Kidney tubule cell (primary cell): ENCODE data around the gene CFAP97D2.
"Not testable (repeated sequence)": the region's sequence is repeated elsewhere in the genome, so short reads cannot be mapped to it uniquely, and the experiment has no call there.

Source experiments
- DNase-seq: peaks from one replicate; pipeline ENCODE4 v3.0.0-alpha.2; 2018; ENCODE audit warnings: low spot score

The CFAP97D2 gene

DNA sequence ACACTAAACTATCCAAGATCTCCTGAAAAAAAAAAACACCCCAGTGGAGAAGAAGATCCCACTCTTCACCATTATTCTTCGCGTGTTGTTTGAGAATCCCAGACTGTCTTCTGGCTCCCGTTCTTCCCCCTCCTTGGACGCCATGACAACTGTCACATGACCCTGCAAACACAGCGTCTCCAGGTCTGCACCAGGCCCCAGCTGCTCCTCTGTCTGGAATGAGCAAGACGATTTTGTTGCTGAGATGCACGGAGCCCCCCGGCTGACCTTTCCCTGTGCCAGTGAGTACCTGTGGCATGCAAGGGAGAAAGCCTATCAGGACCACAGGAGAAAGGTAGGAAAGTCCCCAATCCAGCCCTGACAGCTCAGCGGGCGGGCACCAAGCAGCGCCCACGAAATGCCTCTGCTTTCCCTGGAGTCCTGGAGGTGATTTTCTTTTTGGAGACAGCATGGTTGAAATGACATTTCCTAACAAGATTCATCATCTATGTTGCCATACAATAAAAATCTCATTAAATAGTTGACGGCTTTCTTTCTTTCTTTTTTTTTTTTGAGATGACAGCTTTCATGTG, at the start of gene CFAP97D2:
TSS of gene CFAP97D2 (plus strand) at position 171 of the 572 bp plus-strand sequence. CDS start at position 245, 74 bp downstream.
- no peak for DNase-seq

DNA sequence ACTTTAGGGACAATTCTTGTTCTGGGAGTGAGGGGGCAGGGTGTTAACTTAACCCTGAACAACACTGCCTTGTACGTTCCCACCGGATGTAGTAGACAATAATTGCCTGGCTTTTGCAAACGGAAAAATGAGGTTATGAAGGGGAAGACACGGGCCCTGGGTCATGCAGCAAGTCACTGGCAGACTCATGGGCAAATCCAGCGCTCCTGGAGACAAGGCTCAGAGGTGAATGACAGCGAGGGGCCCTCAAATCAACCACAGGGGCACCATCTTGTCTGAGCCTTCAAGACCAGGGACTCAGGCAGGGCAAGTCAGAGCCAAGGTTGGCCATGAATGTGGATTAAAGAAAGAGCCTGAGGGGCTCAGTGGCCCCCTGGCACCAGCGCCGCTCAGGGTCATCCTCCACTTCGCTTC, 49.4 kb upstream of the CFAP97D2 start:
- peak; percentile 48 for DNase-seq

GRCh38 chr13:114130131-114130836, 48.8 kb upstream of the CFAP97D2 start:
- no peak for DNase-seq

GRCh38 chr13:114130837-114131582, 48.0 kb upstream of the CFAP97D2 start:
- peak; percentile 94 for DNase-seq

- DNase-seq: peak; percentile 31
These were observed 47.3 kb upstream of the CFAP97D2 start for GRCh38 chr13:114131583-114132418.

DNA sequence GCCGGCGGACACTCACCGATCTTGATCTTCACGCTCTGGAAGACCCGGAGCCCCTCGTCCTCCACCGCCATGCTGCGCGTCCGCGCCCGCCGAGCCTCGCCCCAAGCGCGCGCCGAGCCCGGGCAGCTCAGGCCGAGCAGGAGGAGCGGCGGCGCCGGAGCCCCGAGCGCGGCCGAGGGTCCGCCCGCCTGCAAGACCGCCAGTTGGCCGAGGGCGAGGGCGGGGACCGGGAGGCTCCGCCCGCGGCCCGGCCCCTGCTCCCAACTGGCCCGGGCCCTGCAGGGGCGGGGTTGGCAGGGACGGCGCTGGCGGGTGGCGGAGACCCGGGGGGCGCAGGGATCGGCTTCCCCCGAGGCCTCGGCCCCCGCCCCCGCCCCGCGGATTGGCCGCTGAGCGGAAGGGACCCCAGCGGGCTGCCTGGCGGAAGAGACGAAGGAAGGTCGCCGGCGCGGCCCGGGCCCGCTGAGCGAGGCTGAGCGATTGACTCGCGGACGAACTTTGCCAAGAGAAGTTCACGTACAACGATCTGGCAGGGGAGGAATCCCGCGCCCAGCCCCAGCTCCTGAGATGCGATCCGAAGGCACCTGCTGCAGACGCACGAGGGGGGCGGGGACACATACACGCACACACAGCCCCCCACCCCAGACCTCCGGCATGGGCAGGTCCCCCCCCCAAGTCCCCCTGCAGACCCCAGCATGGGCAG, 46.5 kb upstream of the CFAP97D2 start, which contains the start of gene RASA3:
TSS of gene RASA3 (minus strand) at position 205 of the 703 bp plus-strand sequence. CDS start at position 71, 134 bp downstream.
- peak; percentile 80 for DNase-seq

- DNase-seq: not testable (repeated sequence)
These were observed 45.9 kb upstream of the CFAP97D2 start for GRCh38 chr13:114133126-114133525.

DNA sequence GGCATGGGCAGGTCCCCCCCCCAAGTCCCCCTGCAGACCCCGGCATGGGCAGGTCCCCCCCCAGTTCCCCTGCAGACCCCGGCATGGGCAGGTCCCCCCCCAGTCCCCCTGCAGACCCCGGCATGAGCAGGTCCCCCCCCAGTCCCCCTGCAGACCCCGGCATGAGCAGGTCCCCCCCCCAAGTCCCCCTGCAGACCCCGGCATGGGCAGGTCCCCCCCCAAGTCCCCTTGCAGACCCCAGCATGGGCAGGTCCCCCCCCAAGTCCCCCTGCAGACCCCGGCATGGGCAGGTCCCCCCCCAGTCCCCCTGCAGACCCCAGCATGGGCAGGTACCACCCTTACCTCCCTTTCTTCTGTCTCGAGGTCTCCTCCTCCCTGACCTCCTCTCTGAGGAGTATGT, 45.5 kb upstream of the CFAP97D2 start:
- DNase-seq: not testable (repeated sequence)

- DNase-seq: peak; percentile 79
These were observed 44.7 kb upstream of the CFAP97D2 start for GRCh38 chr13:114134111-114134943.

- DNase-seq: no peak
These were observed 44.0 kb upstream of the CFAP97D2 start for GRCh38 chr13:114134944-114135610.

DNA sequence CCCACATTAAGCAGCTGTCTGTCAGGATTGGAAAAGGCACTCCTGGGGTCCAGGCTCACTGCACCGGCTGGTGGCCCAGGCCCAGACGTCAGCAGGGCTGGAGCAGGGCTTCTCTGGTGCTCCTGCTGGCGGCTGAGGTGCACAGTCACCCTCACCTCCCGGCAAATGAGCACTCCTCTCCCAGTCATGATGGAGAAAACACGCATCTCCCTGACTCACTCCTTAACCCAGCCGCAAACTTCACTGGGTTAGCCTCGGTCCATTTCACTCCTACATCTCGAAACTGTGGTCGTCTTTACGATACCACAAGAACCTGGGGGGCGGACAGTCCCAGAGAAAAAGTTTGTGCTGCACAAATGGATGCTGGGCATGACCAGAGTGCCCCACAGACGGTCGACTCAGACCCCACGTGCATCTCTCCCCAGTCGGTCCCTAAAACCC, 43.3 kb upstream of the CFAP97D2 start:
- no peak for DNase-seq

- DNase-seq: no peak
These were observed 42.5 kb upstream of the CFAP97D2 start for GRCh38 chr13:114136576-114136975.

DNA sequence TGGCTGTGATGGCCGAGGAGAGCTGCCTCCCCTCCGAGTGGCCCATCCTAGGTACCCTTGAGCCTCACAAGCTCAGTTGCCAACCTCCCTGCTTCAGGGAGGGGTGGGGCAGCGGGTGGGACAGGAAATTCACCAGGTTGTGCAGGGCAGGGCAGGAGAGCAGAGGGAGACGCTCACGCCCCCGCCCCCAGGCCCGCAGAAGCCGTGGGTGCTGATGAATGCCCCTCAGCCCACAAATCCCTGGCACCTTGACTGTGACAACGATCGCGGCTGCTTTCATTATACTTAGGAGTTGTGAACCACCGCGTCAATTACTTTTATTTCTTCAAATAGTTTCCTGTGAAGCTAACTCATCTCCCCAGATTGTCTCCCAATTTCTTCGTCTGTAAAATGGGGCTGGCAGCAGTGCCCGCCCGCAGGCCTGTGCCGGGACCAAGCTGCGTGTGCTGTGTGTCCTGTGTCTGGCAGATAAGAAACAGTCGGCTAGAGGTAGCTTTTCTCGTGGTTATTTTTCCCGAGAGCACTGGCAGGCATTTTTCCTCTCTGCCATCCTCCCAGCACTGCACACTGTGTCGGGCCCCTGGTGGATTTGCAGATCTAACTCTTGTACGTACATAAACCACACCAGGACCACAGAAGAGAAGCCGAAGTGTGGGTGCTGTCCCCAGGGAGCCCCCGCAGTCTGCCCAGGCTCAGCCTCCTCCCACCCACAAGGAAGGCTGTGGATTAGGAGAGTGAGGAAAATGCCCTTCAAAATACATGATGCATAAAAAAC, 38.7 kb upstream of the CFAP97D2 start:
- no peak for DNase-seq

DNA sequence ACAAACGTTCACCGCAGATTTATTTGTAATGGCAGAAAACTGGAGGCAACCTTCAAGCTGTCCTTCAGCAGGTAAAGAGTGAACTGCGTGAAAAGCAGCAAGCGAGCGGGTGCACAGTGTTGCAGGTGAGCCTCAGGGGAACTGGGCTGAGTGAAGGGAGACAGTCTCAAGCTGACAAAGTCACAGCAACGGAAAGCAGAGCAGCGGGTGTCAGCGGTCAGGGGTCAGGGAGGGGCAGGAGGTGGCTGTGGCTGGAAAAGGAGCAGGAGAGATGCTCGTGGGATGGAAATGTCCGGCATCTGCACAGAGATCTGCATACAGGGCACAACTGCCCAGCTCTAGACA, 38.2 kb upstream of the CFAP97D2 start:
- no peak for DNase-seq

DNA sequence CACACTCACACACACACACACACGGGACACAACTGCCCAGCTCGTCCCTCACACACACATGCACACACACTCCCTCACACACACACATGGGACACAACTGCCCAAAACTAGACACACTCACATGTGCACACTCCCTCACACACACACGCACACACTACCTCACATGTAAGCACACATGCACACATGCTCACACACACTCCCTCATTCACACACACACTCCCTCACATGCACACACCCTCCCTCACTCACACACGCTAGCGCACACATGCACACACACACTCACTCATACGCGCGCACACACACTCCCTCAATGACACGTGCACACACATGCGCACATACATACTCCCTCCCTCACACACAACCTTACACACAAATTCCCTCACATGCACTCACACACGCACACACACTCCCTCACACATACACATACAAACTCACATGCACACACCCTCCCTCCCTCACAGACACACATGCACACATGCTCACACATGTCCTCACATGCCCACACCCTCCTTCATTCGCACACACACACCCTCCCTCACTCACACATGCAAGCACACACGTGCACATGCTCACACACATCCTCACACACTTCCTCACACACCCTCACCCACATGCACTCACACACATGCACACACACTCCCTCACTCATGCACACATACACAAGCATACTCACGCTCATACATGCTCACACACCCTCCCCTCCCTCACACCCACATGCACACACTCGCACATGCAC, 37.6 kb upstream of the CFAP97D2 start:
- no peak for DNase-seq

DNA sequence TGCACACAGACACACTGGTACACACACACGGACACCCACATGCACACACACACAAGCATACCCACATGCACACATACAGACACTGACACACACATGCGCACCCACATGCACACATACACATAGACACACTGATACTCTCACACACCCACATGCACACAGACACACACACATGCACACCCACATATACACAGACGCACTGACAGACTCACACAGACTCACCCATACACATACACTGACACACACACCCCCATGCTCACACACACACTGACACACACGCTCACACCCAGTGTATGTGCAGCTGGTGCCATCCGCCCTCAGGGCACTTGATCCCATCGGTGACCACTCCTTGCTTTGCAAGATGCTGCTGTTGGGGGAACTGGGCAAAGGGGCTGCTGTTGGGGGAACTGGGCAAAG, 36.9 kb upstream of the CFAP97D2 start:
- no peak for DNase-seq

DNA sequence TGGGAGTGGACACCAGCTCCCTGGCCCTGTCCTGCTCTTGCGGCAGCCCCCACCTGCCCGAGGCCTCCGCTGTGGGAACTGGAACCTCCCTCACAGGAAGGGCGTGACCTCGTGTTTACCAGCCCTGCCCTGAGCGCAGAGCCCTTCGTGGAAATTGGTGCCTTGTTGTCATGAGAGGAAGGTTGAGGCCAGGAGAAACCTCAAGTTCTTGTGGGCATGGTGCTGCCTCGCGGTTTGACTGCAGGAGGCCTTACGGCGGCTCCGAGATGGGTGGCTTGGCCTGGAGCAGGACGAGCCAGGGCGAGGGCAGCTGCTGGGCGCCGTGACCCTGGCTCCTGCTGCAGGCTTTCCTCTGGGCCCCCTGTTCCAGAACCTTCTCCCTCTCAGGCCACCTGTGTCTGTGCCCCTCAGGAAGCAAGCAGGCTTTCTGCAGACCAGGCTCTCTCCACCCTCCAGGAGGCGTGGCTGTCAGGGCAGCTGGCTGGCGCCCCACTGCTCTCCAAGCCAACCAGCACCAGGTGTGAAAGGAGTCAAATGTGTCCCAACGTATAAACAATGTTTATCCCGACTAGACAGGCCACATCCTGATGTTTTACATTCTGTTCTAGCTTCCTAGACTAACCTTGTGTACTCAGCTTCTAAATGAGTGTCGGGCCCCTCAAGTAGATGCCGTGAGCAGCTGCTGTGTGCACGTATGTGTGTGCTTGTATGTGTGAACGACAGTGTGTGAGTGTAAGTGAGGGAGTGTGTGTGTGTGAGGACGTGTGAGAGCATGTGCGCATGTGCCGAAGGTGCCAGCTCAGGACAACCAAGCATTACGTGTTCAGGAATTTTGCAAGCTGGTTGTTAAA, 36.2 kb upstream of the CFAP97D2 start:
- DNase-seq: peak; percentile 26
